ENCODE data around the gene ACOT7. TPM values are rescaled to one million over a fixed set of nuclear protein-coding genes. Genes with fewer than 3 reads are reported as not detected.

Gene ACOT7
- total RNA-seq, 2 experiments from 2014 or later: 101 TPM

- no peak overlapping the region for H3K27ac Mint-ChIP-seq
- H3K4me1 Mint-ChIP-seq: peaks cover 5% of the 10 kb centered on the region
- no peaks in the 10 kb centered on the region for H3K9me3 Mint-ChIP-seq
- CTCF ChIA-PET: interaction anchor here (1.4 kb wide), 1 partner anchor 152 kb away, joined by 5 read pairs; no protein-coding TSS in a partner anchor
- H3K36me3 Mint-ChIP-seq (ENCODE audit: low read depth): no peaks in the 10 kb centered on the region
- H3K27me3 Mint-ChIP-seq: peaks cover 39% of the 10 kb centered on the region
- no peak overlapping the region for H3K4me3 Mint-ChIP-seq
- POLR2A ChIA-PET: no interaction called here
- no peak for DNase-seq
Measured at GRCh38 chr1:6251681-6252373, 141.7 kb downstream of the ACOT7 start.

- no peak for DNase-seq
- Mint-ChIP-seq H3K27me3 (peaks cover 45% of the 10 kb centered on the region), H3K9me3 (no peaks in the 10 kb centered on the region), H3K27ac (no peak overlapping the region), H3K4me1 (peaks cover 11% of the 10 kb centered on the region), H3K4me3 (no peak overlapping the region), H3K36me3 (ENCODE audit: low read depth) (no peaks in the 10 kb centered on the region)
- POLR2A ChIA-PET: no interaction called here
- CTCF ChIA-PET: interaction anchor here (1.4 kb wide), 1 partner anchor 97 kb away, joined by 7 read pairs; no protein-coding TSS in a partner anchor
Measured at GRCh38 chr1:6251233-6251632, 142.3 kb downstream of the ACOT7 start.

- Mint-ChIP-seq H3K27ac (no peak overlapping the region), H3K27me3 (peaks cover 45% of the 10 kb centered on the region), H3K36me3 (ENCODE audit: low read depth) (no peaks in the 10 kb centered on the region), H3K4me1 (peaks cover 13% of the 10 kb centered on the region), H3K9me3 (no peaks in the 10 kb centered on the region), H3K4me3 (no peak overlapping the region)
- no peak for DNase-seq
- CTCF ChIA-PET: interaction anchor here (1.4 kb wide), 1 partner anchor 99 kb away, joined by 7 read pairs; no protein-coding TSS in a partner anchor
- POLR2A ChIA-PET: no interaction called here
Measured at GRCh38 chr1:6249739-6250689, 143.6 kb downstream of the ACOT7 start.

- ChIA-PET POLR2A (no interaction called here), CTCF (interaction anchor here (0.8 to 5.2 kb wide), 4 partner anchors 8 to 203 kb away, joined by 3 to 43 read pairs (median 13); partner anchors contain the start of gene ICMT)
- H3K27me3 Mint-ChIP-seq: peaks cover 50% of the 10 kb centered on the region
- no peak overlapping the region for H3K27ac Mint-ChIP-seq
- peaks cover 15% of the 10 kb centered on the region for H3K4me1 Mint-ChIP-seq
- DNase-seq: no peak
- H3K36me3 Mint-ChIP-seq (ENCODE audit: low read depth): no peaks in the 10 kb centered on the region
- H3K4me3 Mint-ChIP-seq: no peak overlapping the region
- no peaks in the 10 kb centered on the region for H3K9me3 Mint-ChIP-seq
Measured at GRCh38 chr1:6248932-6249738, 144.4 kb downstream of the ACOT7 start.

GRCh38 chr1:6248161-6248776 is 145.3 kb downstream of the ACOT7 start:
- Mint-ChIP-seq H3K36me3 (ENCODE audit: low read depth) (no peaks in the 10 kb centered on the region), H3K27ac (no peak overlapping the region), H3K4me3 (no peak overlapping the region), H3K27me3 (peaks cover 59% of the 10 kb centered on the region), H3K4me1 (peaks cover 15% of the 10 kb centered on the region), H3K9me3 (no peaks in the 10 kb centered on the region)
- ChIA-PET POLR2A (no interaction called here), CTCF (interaction anchor here (1.0 to 5.2 kb wide), 9 partner anchors 12 to 242 kb away, joined by 3 to 43 read pairs (median 15); partner anchors contain the start of genes ICMT and RNF207)
- DNase-seq: no peak

GRCh38 chr1:6247651-6248050 is 145.9 kb downstream of the ACOT7 start:
- no peak overlapping the region for H3K27ac Mint-ChIP-seq
- no peaks in the 10 kb centered on the region for H3K36me3 Mint-ChIP-seq (ENCODE audit: low read depth)
- no peak overlapping the region for H3K4me3 Mint-ChIP-seq
- DNase-seq: no peak
- peaks cover 15% of the 10 kb centered on the region for H3K4me1 Mint-ChIP-seq
- H3K27me3 Mint-ChIP-seq: peaks cover 61% of the 10 kb centered on the region
- H3K9me3 Mint-ChIP-seq: no peaks in the 10 kb centered on the region
- ChIA-PET CTCF (interaction anchor here (0.7 to 5.2 kb wide), 16 partner anchors 11 to 243 kb away, joined by 3 to 43 read pairs (median 6); partner anchors contain the start of genes GPR153, ICMT and RNF207), POLR2A (no interaction called here)

GRCh38 chr1:6246497-6247467 is 146.8 kb downstream of the ACOT7 start:
- H3K9me3 Mint-ChIP-seq: no peaks in the 10 kb centered on the region
- no peaks in the 10 kb centered on the region for H3K36me3 Mint-ChIP-seq (ENCODE audit: low read depth)
- no peak overlapping the region for H3K27ac Mint-ChIP-seq
- peak; percentile 83 for DNase-seq
- ChIA-PET CTCF (interaction anchor here (0.6 to 5.2 kb wide), 42 partner anchors 10 to 234 kb away, joined by 3 to 43 read pairs (median 4); partner anchors contain the start of genes GPR153, HES2, ICMT and RNF207), POLR2A (no interaction called here)
- peaks cover 59% of the 10 kb centered on the region for H3K27me3 Mint-ChIP-seq
- H3K4me1 Mint-ChIP-seq: peaks cover 15% of the 10 kb centered on the region
- peak overlapping the region; percentile 25 for H3K4me3 Mint-ChIP-seq

GRCh38 chr1:6245869-6246496 is 147.6 kb downstream of the ACOT7 start:
- Mint-ChIP-seq H3K4me3 (peak overlapping the region; percentile 25), H3K9me3 (no peaks in the 10 kb centered on the region), H3K27ac (peak overlapping the region; percentile 9), H3K27me3 (peaks cover 62% of the 10 kb centered on the region), H3K36me3 (ENCODE audit: low read depth) (no peaks in the 10 kb centered on the region), H3K4me1 (peaks cover 22% of the 10 kb centered on the region)
- POLR2A ChIA-PET: no interaction called here
- peak; percentile 63 for DNase-seq
- CTCF ChIA-PET: interaction anchor here (0.7 to 5.2 kb wide), 36 partner anchors 9 to 1064 kb away, joined by 3 to 43 read pairs (median 5); partner anchors contain the start of genes HES2, ICMT, RNF207 and RPL22

- H3K4me3 Mint-ChIP-seq: no peak overlapping the region
- no peak overlapping the region for H3K27ac Mint-ChIP-seq
- ChIA-PET POLR2A (no interaction called here), CTCF (interaction anchor here (0.6 to 5.2 kb wide), 31 partner anchors 9 to 1064 kb away, joined by 3 to 43 read pairs (median 5); partner anchors contain the start of genes HES2, ICMT, PLEKHG5 and RNF207)
- peaks cover 61% of the 10 kb centered on the region for H3K27me3 Mint-ChIP-seq
- DNase-seq: peak; percentile 79
- peaks cover 22% of the 10 kb centered on the region for H3K4me1 Mint-ChIP-seq
- no peaks in the 10 kb centered on the region for H3K9me3 Mint-ChIP-seq
- no peaks in the 10 kb centered on the region for H3K36me3 Mint-ChIP-seq (ENCODE audit: low read depth)
Measured at GRCh38 chr1:6245086-6245868, 148.3 kb downstream of the ACOT7 start.

GRCh38 chr1:6244401-6245049 is 149.0 kb downstream of the ACOT7 start:
- Mint-ChIP-seq H3K27me3 (peaks cover 63% of the 10 kb centered on the region), H3K4me1 (peaks cover 19% of the 10 kb centered on the region), H3K4me3 (no peak overlapping the region), H3K9me3 (no peaks in the 10 kb centered on the region), H3K36me3 (ENCODE audit: low read depth) (no peaks in the 10 kb centered on the region), H3K27ac (no peak overlapping the region)
- DNase-seq: no peak
- CTCF ChIA-PET: interaction anchor here (0.6 to 5.2 kb wide), 14 partner anchors 8 to 247 kb away, joined by 3 to 43 read pairs (median 4); partner anchors contain the start of genes HES2, ICMT, PLEKHG5 and RNF207
- POLR2A ChIA-PET: no interaction called here
